HG03521 (cell line): ENCODE results near the gene LINC01488.

Experiments
- ATAC-seq: cut with Tn5 transposase; IDR thresholded peaks from one replicate; pipeline ENCODE4 v1.9.1; 2021; ENCODE audit warnings: mild to moderate bottlenecking, moderate library complexity; ENCODE audit not compliant: unreplicated experiment

The LINC01488 gene

GRCh38 chr11:69525516-69526452 is 44.3 kb downstream of the LINC01488 start:
- ATAC-seq, result no peak

GRCh38 chr11:69526453-69526810 is 45.0 kb downstream of the LINC01488 start:
- no peak for ATAC-seq

- ATAC-seq, result no peak
Observed at GRCh38 chr11:69529001-69529400, 47.5 kb downstream of the LINC01488 start.

- ATAC-seq, result no peak
Observed at GRCh38 chr11:69530278-69531070, 49.0 kb downstream of the LINC01488 start.

DNA sequence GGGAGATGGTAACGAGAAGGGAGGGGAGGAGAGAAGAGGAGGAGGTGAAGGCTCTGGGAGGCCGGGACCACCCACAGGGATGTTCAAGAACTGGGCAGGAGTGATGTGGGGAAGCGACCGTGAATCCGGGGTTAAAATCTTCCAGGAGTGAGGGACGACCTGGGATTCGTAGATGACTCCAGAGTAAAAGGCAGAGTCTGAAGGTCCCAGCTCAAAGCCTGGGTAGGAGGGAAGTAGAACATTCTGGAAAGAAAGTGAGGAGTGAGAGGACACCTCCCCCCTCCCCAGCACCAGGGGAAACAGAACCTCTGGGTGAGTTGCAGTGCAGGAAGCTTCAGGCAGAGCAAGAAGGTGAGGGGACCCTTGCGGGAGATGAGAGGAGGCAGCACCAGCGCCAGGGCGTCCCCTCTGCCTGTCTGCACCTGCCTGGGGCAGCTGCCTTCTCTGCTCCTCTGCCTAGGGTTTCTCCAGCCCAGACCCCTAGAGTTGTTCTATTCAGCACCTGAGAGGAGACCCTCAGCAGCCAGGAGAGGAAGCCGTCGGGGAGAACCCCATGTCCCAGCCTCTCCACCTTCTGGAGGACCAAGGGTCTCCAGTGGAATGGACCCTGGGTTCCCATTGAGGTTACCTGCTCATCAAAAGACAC is 49.7 kb downstream of the LINC01488 start:
- ATAC-seq, result no peak

GRCh38 chr11:69531717-69532088 is 50.2 kb downstream of the LINC01488 start:
- no peak for ATAC-seq

DNA sequence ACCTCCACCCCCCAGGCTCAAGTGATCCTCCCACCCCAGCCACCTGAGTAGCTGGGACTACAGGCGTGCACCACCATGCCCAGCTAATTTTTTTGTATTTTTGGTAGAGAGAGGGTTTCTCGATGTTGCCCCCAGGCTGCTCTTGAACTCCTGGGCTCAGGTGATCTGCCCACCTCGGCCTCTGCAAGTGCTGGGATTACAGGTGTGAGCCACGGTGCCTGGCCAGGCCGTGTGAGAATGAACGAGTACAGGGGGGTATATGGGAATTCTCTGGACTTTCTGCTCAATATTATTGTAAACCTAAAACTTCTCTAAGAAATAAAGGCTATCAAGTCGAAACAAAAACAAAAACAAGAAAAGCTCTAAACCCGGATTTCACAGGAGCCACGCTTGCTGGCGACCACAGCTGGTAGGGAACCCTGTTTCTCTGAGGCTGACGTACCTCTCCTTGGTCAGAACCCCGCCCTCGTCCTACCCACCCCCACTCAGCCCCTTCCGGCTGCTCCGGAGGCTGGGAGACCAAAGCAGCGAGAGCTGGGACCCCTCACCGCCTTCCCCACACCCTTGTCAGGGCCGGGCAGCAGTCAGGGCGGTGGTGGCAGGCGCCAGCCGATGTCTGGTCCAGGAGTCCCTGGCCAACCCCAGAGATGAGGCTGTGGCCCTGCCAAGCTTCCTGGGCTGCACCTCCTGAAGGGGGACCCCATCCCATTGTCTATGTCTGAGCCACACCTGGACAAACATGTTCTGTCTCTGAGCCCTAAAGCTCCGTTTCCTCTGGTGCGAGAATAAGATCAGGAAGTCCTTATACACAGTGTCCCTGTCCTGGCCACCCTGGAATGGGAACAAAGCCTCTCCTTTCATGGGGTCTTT is 52.1 kb downstream of the LINC01488 start:
- ATAC-seq, result no peak

DNA sequence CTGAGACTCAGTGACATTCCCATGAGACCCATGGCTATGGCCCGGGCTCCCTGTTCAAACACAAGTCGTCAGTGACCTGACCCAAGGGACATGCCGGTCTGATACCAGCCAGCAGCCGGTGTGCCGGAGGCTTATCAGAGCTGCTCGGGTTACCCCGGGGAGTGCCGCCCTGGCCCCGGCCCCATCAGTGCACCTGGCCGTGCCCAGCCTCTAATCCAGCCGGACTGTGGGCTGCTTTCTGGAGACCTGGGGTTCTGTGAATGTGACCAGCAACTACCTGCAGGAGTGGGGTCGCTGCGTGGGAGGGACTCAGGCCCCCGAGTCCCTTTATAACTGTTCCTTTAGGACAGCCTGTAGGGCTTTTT is 52.7 kb downstream of the LINC01488 start:
- ATAC-seq, result no peak

DNA sequence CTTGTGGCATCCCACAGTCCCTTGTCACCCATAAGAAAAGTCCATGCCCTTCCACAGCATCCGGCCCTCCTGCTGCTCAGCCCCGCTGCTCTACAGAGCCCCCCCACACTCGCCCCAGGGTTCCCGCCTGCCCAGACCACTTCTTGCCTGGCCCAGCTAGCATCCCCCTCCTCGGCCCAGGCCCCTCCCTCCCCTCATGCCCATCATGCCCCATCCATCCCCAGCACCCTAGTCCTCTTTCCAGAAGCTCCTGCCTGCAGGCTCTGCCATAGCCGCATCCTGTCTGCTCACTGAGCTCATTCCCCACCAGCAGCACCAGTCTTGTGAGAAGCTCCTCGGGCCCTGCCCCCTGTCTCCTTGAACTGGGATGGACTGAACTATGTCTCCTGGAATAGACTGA is 54.4 kb downstream of the LINC01488 start:
- ATAC-seq, result no peak

DNA sequence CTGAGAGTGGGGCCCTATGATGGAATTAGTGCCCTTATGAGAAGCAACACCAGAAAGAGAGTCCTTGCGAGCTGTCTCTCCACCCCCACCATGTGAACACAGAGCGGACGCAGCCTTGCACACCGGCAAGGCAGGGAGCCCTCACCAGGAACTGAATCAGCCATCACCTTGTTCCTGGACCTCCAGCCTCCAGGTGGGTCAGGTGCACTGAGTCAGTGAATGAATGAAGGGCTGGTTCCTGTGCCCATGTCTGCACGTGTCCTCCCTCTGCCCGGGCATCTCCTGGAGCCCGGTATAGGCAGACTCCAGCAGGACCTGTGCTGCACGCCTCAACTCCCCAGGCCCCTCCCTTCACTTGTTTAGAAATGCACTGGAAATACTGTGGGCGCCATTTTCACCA is 54.9 kb downstream of the LINC01488 start:
- no peak for ATAC-seq

DNA sequence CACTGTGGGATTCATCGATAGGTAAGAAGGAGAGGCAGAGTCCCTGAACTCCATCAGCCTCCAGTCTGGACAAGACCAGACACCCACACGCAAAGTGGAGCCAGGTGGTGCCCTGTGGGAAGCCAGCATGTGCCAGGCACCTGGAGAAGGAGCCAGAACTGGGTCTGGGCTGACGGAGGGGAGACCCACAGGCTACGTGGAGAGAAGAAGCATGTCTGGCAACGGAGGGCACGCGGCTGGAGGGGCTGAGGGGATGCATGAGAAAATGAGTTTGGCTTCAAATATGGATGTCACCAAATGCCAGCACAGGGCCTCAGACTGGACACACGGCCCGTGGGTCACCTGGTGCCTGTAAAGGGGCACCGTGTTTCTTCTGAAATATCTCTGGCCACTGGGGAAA is 55.7 kb downstream of the LINC01488 start:
- ATAC-seq, result no peak

- ATAC-seq, result no peak
Observed at GRCh38 chr11:69537855-69538640, 56.6 kb downstream of the LINC01488 start.

- ATAC-seq, result no peak
Observed at GRCh38 chr11:69538854-69539253, 57.4 kb downstream of the LINC01488 start.

GRCh38 chr11:69539416-69540117 is 58.1 kb downstream of the LINC01488 start:
- no peak for ATAC-seq

- no peak for ATAC-seq
Observed at GRCh38 chr11:69540118-69541000, 58.9 kb downstream of the LINC01488 start.

- ATAC-seq, result no peak
Observed at GRCh38 chr11:69541001-69541285, 59.5 kb downstream of the LINC01488 start.

DNA sequence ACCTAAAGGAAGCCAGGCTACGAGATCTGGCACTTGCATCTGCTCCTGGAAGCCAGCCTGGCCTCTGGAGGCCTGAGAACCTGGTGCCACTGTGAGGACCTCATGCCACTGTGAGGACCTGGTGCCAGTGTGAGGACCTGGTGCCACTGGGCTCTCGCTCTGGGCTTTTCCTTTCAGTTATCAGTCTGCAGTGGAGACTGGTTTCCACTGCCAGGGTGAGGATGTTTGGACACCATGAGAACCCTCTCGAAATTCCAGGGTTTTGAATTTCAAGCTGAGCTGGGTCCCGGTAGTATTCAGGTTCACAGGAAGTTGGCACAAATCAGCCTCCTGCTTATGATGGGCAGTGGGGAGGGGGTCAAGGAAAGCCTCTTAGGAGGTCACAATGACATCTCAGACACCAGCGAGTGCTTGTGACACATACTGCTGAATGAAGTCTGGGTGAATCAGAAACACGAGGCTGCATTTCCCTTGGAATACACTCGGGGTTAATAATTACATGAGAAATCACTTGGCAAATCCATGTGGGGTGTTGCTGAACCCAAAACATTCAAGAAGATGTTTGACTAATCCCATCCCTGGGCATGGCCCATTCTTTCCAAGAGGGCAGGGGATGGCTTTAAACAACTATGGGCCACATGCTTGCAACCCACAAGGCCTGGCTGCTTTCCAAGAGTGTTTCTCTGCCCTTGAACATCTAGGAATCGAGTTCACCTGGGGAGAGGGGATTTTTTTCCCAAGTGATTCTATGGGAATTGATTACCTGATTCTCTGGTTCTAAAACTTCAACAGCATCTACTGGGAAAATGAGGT is 60.2 kb downstream of the LINC01488 start:
- no peak for ATAC-seq
